Stimulated activated CD4-positive, alpha-beta T cell treated with anti-CD3 and anti-CD28 coated beads, TNF-alpha, amount 100 ng/mL, for 48 hours (primary cell): ENCODE results near the gene IFT52.

Experiments used
- DNase-seq, 3 donors: peaks; one replicate each; pipeline ENCODE4 v3.0.0-alpha.2; 2020; ENCODE audit warnings: low read depth in 3 of 3

The IFT52 gene

GRCh38 chr20:43590392-43591303 is at the start of gene IFT52:
IFT52 (plus strand) TSS chr20:43590937; CDS start chr20:43594699, 3,762 bp downstream.
- DNase-seq, result peak; percentile 75 to 83 (median 80)

GRCh38 chr20:43541214-43541613 is 49.5 kb upstream of the IFT52 start:
- no peak for DNase-seq

GRCh38 chr20:43542161-43542560 is 48.6 kb upstream of the IFT52 start:
- no peak for DNase-seq

- DNase-seq, result no peak
These were observed 48.1 kb upstream of the IFT52 start for GRCh38 chr20:43542674-43543073.

- no peak for DNase-seq
These were observed 47.6 kb upstream of the IFT52 start for GRCh38 chr20:43543138-43543537.

GRCh38 chr20:43544501-43544900 is 46.2 kb upstream of the IFT52 start:
- DNase-seq, result no peak

- DNase-seq, result no peak
These were observed 44.7 kb upstream of the IFT52 start for GRCh38 chr20:43545837-43546578.

- no peak for DNase-seq
These were observed 42.4 kb upstream of the IFT52 start for GRCh38 chr20:43548273-43548880.

- DNase-seq, result no peak
These were observed 41.2 kb upstream of the IFT52 start for GRCh38 chr20:43549416-43550065.

- DNase-seq, result no peak
These were observed 40.3 kb upstream of the IFT52 start for GRCh38 chr20:43550456-43550855.

GRCh38 chr20:43554369-43554768 is 36.4 kb upstream of the IFT52 start:
- no peak for DNase-seq

GRCh38 chr20:43558412-43559146 is 32.2 kb upstream of the IFT52 start, which contains the start of gene SGK2:
SGK2 (plus strand) TSS chr20:43559027; CDS start chr20:43566496, 7,469 bp downstream.
- no peak for DNase-seq

GRCh38 chr20:43559147-43559987 is 31.4 kb upstream of the IFT52 start:
- DNase-seq, result no peak

GRCh38 chr20:43560974-43561373 is 29.8 kb upstream of the IFT52 start:
- no peak for DNase-seq

- DNase-seq, result no peak
These were observed 27.3 kb upstream of the IFT52 start for GRCh38 chr20:43563429-43563828.

GRCh38 chr20:43563991-43564390 is 26.7 kb upstream of the IFT52 start:
- DNase-seq, result no peak

- DNase-seq, result no peak
These were observed 26.3 kb upstream of the IFT52 start for GRCh38 chr20:43564455-43564854.

GRCh38 chr20:43564993-43565757 is 25.6 kb upstream of the IFT52 start:
- DNase-seq, result no peak

- no peak for DNase-seq
These were observed 25.0 kb upstream of the IFT52 start for GRCh38 chr20:43565758-43566104.

GRCh38 chr20:43567477-43567876 is 23.3 kb upstream of the IFT52 start:
- DNase-seq, result no peak
